ENCODE data around the gene CHURC1. TPM values are rescaled to one million over a fixed set of nuclear protein-coding genes. Genes with fewer than 3 reads are reported as not detected.

The CHURC1 gene
- polyA plus RNA-seq, 1 of the 3 experiments (the other 2 are of a cell fraction): 66.8 TPM

DNA sequence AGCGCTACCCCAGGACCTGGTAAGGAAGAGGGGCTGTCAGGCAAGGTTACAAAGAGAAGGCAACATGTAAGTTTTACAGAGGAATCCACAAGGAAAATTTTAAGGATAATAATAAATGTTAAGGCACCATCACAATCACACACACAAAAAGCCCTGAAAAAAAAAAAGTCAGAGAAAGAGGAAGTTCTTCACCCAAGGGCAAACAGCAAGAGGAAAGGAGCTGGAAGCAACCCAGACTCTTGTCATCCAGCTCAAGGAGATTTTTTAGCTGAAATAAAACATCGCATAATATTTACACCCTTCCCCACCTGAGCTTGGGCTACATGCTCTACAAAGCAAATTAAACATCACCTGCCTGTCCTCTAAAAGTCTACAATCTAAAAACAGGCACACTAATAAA, 44.1 kb upstream of the CHURC1 start:
- Histone ChIP-seq H3F3A (replicated peaks; ENCODE audit: insufficient read depth) (no peaks in the 10 kb centered on the region), H3K79me2 (ENCODE audit: insufficient read depth) (no peaks in the 10 kb centered on the region), H3K4me3 (ENCODE audit: low read depth in 2 of 2, low read length in 1 of 2) (no peak overlapping the region), H3K4me2 (no peak overlapping the region), H3K9me2 (no peaks in the 10 kb centered on the region), H3K27ac (ENCODE audit: low read depth in 2 of 2, low read length in 1 of 2) (no peak overlapping the region), H2AFZ (ENCODE audit: low read depth) (no peak overlapping the region), H3K9ac (no peak overlapping the region), H3K27me3 (ENCODE audit: insufficient read depth) (no peaks in the 10 kb centered on the region), H3K9me3 (no peaks in the 10 kb centered on the region), H4K20me1 (ENCODE audit: insufficient read depth) (no peaks in the 10 kb centered on the region), H3K36me3 (replicated peaks in 1 of 2; ENCODE audit: control insufficient read depth in 1 of 2, insufficient read depth in 2 of 2, low read length in 1 of 2) (no peaks in the 10 kb centered on the region), H3K4me1 (ENCODE audit: control insufficient read depth in 1 of 2, insufficient read depth in 2 of 2, low read depth in 1 of 2, low read length in 1 of 2) (no peaks in the 10 kb centered on the region)
- 89% methylated on average over 2 of the region's 2 CpGs for whole genome bisulfite sequencing (ENCODE audit: low lambda C conversion rate)
- TF ChIP-seq JUND (IDR thresholded peaks at IDR 0.05) (no peak), RXRA (IDR thresholded peaks at IDR 0.05; ENCODE audit: borderline replicate concordance, low read depth) (no peak), SIN3A (IDR thresholded peaks at IDR 0.05; ENCODE audit: borderline replicate concordance, low read depth, low read length) (no peak)
- TF ChIP-seq, protein P1, sequence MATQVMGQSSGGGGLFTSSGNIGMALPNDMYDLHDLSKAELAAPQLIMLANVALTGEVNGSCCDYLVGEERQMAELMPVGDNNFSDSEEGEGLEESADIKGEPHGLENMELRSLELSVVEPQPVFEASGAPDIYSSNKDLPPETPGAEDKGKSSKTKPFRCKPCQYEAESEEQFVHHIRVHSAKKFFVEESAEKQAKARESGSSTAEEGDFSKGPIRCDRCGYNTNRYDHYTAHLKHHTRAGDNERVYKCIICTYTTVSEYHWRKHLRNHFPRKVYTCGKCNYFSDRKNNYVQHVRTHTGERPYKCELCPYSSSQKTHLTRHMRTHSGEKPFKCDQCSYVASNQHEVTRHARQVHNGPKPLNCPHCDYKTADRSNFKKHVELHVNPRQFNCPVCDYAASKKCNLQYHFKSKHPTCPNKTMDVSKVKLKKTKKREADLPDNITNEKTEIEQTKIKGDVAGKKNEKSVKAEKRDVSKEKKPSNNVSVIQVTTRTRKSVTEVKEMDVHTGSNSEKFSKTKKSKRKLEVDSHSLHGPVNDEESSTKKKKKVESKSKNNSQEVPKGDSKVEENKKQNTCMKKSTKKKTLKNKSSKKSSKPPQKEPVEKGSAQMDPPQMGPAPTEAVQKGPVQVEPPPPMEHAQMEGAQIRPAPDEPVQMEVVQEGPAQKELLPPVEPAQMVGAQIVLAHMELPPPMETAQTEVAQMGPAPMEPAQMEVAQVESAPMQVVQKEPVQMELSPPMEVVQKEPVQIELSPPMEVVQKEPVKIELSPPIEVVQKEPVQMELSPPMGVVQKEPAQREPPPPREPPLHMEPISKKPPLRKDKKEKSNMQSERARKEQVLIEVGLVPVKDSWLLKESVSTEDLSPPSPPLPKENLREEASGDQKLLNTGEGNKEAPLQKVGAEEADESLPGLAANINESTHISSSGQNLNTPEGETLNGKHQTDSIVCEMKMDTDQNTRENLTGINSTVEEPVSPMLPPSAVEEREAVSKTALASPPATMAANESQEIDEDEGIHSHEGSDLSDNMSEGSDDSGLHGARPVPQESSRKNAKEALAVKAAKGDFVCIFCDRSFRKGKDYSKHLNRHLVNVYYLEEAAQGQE (IDR thresholded peaks at IDR 0.05; ENCODE audit: low read depth, low read length): no peak
- CTCF ChIA-PET: interaction anchor here (0.6 to 1.4 kb wide), 2 partner anchors 9 to 16 kb away, joined by 3 to 4 read pairs; no protein-coding TSS in a partner anchor
- POLR2A ChIA-PET: no interaction called here
- no peak for DNase-seq

DNA sequence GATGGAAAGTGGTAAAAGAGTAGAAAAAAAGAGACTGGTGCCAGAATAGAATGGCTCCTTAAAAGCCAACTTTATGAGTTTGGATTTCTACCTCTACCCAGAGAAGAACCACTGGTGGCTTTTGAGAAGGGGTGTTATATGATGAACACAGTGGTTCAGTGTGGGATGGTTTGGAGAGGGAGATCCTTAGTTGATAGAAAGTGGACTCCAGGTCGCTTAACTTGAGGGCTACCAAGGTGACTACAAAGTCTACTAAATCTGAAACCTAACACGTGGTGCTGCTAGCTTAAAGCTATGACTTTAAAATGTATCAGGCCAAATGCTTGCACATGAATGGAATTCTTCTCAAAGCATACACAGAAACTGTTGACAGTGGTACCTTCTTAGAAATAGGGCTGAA, 42.9 kb upstream of the CHURC1 start:
- POLR2A ChIA-PET: no interaction called here
- H3K27ac ChIP-seq (ENCODE audit: low read depth in 2 of 2, low read length in 1 of 2): no peak overlapping the region
- H3K79me2 ChIP-seq (ENCODE audit: insufficient read depth): no peaks in the 10 kb centered on the region
- no peaks in the 10 kb centered on the region for H4K20me1 ChIP-seq (ENCODE audit: insufficient read depth)
- CTCF ChIA-PET: interaction anchor here (1.0 to 1.3 kb wide), 2 partner anchors 20 to 30 kb away, joined by 3 to 4 read pairs; no protein-coding TSS in a partner anchor
- H3K9ac ChIP-seq: no peak overlapping the region
- no peaks in the 10 kb centered on the region for H3K9me2 ChIP-seq
- no peaks in the 10 kb centered on the region for H3K27me3 ChIP-seq (ENCODE audit: insufficient read depth)
- H3K4me1 ChIP-seq (ENCODE audit: control insufficient read depth in 1 of 2, insufficient read depth in 2 of 2, low read depth in 1 of 2, low read length in 1 of 2): no peaks in the 10 kb centered on the region
- DNase-seq: no peak
- H2AFZ ChIP-seq (ENCODE audit: low read depth): no peak overlapping the region
- H3F3A ChIP-seq (replicated peaks; ENCODE audit: insufficient read depth): no peaks in the 10 kb centered on the region
- H3K4me2 ChIP-seq: no peak overlapping the region
- H3K4me3 ChIP-seq (ENCODE audit: low read depth in 2 of 2, low read length in 1 of 2): no peak overlapping the region
- H3K36me3 ChIP-seq (replicated peaks in 1 of 2; ENCODE audit: control insufficient read depth in 1 of 2, insufficient read depth in 2 of 2, low read length in 1 of 2): no peaks in the 10 kb centered on the region
- H3K9me3 ChIP-seq: no peaks in the 10 kb centered on the region
- 42% methylated on average over 2 of the region's 2 CpGs for WGBS (ENCODE audit: low lambda C conversion rate)
- TF ChIP-seq TAF1 (IDR thresholded peaks at IDR 0.05; ENCODE audit: borderline replicate concordance, low read depth, low read length): no peak
- TF ChIP-seq RCOR1 (IDR thresholded peaks at IDR 0.05; ENCODE audit: low read length): no peak
- no peak for TF ChIP-seq EZH2phosphoT487 (IDR thresholded peaks at IDR 0.05; ENCODE audit: borderline replicate concordance, low read depth)
- no peak for TF ChIP-seq FOXM1 (IDR thresholded peaks at IDR 0.05; ENCODE audit: low read depth)
- TF ChIP-seq SMC3 (IDR thresholded peaks at IDR 0.05; ENCODE audit: low read depth, low read length): no peak
- no peak for TF ChIP-seq POLR2AphosphoS5 (IDR thresholded peaks at IDR 0.05; ENCODE audit: low read depth, low read length)
- TF ChIP-seq, protein P2, sequence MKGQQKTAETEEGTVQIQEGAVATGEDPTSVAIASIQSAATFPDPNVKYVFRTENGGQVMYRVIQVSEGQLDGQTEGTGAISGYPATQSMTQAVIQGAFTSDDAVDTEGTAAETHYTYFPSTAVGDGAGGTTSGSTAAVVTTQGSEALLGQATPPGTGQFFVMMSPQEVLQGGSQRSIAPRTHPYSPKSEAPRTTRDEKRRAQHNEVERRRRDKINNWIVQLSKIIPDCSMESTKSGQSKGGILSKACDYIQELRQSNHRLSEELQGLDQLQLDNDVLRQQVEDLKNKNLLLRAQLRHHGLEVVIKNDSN (IDR thresholded peaks at IDR 0.05; ENCODE audit: borderline replicate concordance, low read depth): no peak
- TF ChIP-seq RFX5 (IDR thresholded peaks at IDR 0.05; ENCODE audit: low read length): no peak

All from SK-N-SH (cell line).